OCI-LY7 (cell line): ENCODE data around the gene RXFP2.

ENCODE experiments used
- EZH2phosphoT487 ChIP-seq: fragments of 200-600 bp; sonication (generic); IDR thresholded peaks from 2 replicates; pipeline ENCODE4 v1.6.1; 2018; ENCODE audit warnings: low read depth, borderline replicate concordance, mild to moderate bottlenecking, mixed run types, antibody characterized with exemption, low read length, moderate library complexity, mixed read lengths
- TF ChIP-seq, protein P1 (sequence below): fragments of 200-600 bp; sonication (generic); conservative IDR thresholded peaks from 2 replicates; pipeline ENCODE4 v1.5.1; 2014; ENCODE audit warnings: mild to moderate bottlenecking, antibody characterized with exemption, low read length, moderate library complexity, mixed read lengths

DNA sequence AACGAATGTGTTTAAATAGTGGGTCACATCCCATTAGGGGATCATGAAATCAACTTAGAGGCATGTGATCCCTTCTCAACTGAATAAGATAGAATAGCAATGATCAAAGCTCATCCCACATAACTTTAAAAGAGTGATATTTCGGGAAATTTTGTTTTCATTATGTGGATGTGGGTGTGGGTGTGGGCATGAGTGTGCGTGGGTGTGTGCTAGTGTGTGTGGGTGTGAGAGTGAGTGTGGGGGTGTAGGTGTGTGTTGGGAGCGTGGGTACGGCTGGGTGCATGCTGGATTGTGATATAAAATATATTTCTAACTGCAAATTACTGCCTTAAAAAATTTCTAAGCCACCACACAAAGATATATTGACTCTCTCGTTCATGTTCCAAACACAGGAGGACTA, 15.9 kb downstream of the RXFP2 start:
- TF ChIP-seq, protein P1, sequence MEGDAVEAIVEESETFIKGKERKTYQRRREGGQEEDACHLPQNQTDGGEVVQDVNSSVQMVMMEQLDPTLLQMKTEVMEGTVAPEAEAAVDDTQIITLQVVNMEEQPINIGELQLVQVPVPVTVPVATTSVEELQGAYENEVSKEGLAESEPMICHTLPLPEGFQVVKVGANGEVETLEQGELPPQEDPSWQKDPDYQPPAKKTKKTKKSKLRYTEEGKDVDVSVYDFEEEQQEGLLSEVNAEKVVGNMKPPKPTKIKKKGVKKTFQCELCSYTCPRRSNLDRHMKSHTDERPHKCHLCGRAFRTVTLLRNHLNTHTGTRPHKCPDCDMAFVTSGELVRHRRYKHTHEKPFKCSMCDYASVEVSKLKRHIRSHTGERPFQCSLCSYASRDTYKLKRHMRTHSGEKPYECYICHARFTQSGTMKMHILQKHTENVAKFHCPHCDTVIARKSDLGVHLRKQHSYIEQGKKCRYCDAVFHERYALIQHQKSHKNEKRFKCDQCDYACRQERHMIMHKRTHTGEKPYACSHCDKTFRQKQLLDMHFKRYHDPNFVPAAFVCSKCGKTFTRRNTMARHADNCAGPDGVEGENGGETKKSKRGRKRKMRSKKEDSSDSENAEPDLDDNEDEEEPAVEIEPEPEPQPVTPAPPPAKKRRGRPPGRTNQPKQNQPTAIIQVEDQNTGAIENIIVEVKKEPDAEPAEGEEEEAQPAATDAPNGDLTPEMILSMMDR, result no peak
- TF ChIP-seq EZH2phosphoT487, result no peak
